ENCODE data around the gene SEC14L5. TPM values are rescaled to one million over a fixed set of nuclear protein-coding genes. Genes with fewer than 3 reads are reported as not detected.

The SEC14L5 gene
- total RNA-seq, 1 experiment from 2014 or later: not detected

- Histone ChIP-seq H3K9me2 (replicated peaks; ENCODE audit: insufficient read depth, low read length) (no peaks in the 10 kb centered on the region), H3K9me3 (ENCODE audit: low read length) (no peaks in the 10 kb centered on the region), H3K4me2 (ENCODE audit: low read depth, low read length, poor library complexity, severe bottlenecking) (no peak overlapping the region)
These were observed 23.5 kb upstream of the SEC14L5 start for GRCh38 chr16:4934591-4934990.

DNA sequence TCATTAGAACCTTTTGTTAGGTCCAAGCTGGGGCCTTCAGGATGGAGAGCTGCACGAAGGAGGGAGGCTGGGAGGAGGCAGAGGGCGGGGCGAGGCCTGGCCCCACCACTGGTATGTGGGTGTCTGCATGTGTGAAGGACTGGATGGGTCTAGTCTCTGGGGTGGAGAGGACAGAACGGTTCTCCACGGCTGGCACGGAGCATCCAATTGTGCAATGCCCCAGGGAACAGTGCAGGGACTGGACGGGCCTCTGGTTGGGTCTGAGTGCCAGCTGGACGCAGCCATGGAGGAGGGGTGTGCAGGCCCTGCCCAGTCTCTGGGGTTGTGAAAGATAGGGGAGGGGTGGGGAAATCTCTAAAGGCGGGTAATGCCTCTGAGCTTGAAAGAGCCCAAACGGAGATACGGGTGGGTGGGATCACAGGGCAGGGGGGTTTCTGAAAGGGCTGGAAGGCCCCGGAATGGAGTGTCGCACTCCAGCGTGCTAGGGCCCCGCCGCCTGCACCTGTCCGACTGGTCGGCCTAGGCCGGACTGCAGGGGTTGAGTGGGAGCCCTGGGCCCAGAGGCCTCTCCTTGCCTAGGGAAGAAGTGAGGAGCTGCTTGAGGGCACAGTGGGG, 22.8 kb upstream of the SEC14L5 start:
- Histone ChIP-seq H2AFZ (ENCODE audit: low read length) (no peak overlapping the region), H3K4me1 (ENCODE audit: low read length) (no peaks in the 10 kb centered on the region), H3K36me3 (ENCODE audit: insufficient read depth, low read length) (no peaks in the 10 kb centered on the region), H3K9me3 (ENCODE audit: low read length) (no peaks in the 10 kb centered on the region), H3K9me2 (replicated peaks; ENCODE audit: insufficient read depth, low read length) (no peaks in the 10 kb centered on the region), H3K4me2 (ENCODE audit: low read depth, low read length, poor library complexity, severe bottlenecking) (no peak overlapping the region), H3K9ac (ENCODE audit: low read length) (no peak overlapping the region), H3K27me3 (ENCODE audit: low read length) (no peaks in the 10 kb centered on the region), H3K79me2 (ENCODE audit: low read length) (no peaks in the 10 kb centered on the region), H3K27ac (ENCODE audit: low read length) (no peak overlapping the region), H3K4me3 (ENCODE audit: low read length) (no peak overlapping the region), H4K20me1 (ENCODE audit: insufficient read depth, low read depth, low read length) (no peaks in the 10 kb centered on the region)
- no peak for DNase-seq

More at GRCh38 chr16:4934591-4934990, 23.5 kb upstream of the SEC14L5 start:
- no peaks in the 10 kb centered on the region for H4K20me1 ChIP-seq (ENCODE audit: insufficient read depth, low read depth, low read length)
- H3K79me2 ChIP-seq (ENCODE audit: low read length): no peaks in the 10 kb centered on the region
- no peak overlapping the region for H2AFZ ChIP-seq (ENCODE audit: low read length)
- DNase-seq: no peak
- no peak overlapping the region for H3K27ac ChIP-seq (ENCODE audit: low read length)
- H3K4me1 ChIP-seq (ENCODE audit: low read length): no peaks in the 10 kb centered on the region
- no peak overlapping the region for H3K9ac ChIP-seq (ENCODE audit: low read length)
- H3K4me3 ChIP-seq (ENCODE audit: low read length): no peak overlapping the region
- H3K27me3 ChIP-seq (ENCODE audit: low read length): no peaks in the 10 kb centered on the region
- H3K36me3 ChIP-seq (ENCODE audit: insufficient read depth, low read length): no peaks in the 10 kb centered on the region

DNA sequence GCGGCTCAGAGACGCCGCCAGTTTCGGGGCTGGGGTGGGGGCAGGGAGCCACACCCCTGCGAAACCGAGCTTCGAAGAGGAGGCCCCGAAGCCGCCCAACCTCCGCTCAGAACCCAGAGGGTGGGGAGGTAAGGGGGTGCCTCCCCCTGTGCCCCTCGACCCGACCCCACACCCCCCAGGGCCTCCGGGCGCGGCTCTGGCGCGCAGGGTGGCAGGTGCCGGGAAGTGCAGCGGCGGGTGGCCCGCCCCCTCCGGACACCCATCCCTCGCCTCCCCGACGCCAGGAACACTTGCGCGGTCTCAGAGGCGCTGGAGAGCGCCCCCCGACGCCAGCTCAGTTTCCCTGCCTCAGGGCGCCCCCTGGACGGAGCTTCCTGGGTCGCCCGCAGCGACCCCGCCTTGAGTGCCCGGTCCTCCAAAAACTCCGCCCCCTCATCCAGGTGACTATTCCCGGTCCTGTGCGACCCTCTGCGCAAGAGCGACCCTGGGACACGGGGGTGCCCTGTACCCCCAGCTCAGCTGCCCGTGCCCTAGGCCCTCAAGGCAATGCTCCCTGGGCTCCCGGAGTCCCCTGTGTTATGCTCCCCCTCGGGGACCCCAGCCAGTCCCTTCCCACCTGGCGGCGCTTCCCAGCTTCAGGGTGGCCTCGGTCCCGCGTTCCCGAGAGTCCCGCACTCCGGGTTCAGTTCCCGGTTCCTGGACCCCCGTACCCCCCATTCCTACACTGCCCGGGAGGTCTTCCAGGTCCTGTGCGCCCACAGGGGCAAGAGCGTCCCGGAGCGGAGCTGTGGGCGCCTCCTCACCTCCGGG, 21.7 kb upstream of the SEC14L5 start:
- Histone ChIP-seq H2AFZ (ENCODE audit: low read length) (no peak overlapping the region), H3K9ac (ENCODE audit: low read length) (no peak overlapping the region)

DNA sequence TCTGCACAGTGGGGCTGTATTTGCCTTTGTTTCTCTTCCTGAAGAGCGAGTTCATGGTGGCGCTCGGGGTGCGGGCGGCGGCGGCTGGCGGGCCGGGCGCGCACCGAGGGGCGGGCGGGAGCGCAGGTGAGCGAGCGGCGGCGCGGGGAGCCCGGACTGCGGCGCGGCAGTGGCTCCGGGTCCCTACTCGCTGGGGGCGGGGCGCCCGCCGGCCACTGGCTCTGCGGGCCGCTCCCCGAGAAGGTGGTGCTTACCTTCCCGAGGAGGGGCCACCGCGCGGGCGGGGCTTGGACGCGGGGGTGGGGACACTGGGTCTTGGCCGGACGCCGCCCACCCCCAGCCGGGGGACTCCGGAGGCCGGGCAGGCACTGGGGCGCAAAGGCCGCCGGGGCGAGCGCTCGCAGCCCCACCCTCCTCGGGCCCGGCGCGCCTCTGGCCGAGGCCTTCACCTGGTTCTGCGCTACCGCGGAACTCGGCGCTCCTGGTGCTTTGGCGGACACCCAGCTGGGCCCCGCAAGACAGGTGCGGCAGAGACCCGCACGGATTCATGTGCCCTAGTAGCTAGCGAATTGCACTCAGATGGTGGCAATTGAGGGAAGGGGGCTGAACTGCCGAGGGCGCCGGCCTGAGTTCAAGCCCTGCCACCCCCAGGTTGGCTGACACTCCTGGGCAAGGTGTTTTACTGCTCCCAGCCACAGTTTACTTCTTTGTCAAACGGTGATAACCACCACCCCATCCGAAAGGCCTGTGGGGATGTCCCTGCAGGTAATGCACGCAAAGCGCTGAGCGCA, 20.9 kb upstream of the SEC14L5 start, which contains the start of gene PPL:
Gene PPL (minus strand): TSS at position 158 of the 791 bp plus-strand sequence. CDS start 103 bp downstream, at position 55.
- no peaks in the 10 kb centered on the region for H3K4me1 ChIP-seq (ENCODE audit: low read length)
- H3K4me3 ChIP-seq (ENCODE audit: low read length): no peak within 1 kb of the TSS
- H3K9ac ChIP-seq (ENCODE audit: low read length): no peak within 1 kb of the TSS
- H3K79me2 ChIP-seq (ENCODE audit: low read length): no peaks in the 10 kb centered on the region
- no peaks in the 10 kb centered on the region for H3K9me2 ChIP-seq (replicated peaks; ENCODE audit: insufficient read depth, low read length)
- no peak within 1 kb of the TSS for H2AFZ ChIP-seq (ENCODE audit: low read length)
- no peak within 1 kb of the TSS for H3K4me2 ChIP-seq (ENCODE audit: low read depth, low read length, poor library complexity, severe bottlenecking)
- H3K36me3 ChIP-seq (ENCODE audit: insufficient read depth, low read length): no peaks in the 10 kb centered on the region
- no peaks in the 10 kb centered on the region for H3K9me3 ChIP-seq (ENCODE audit: low read length)
- no peak for DNase-seq
- no peaks in the 10 kb centered on the region for H4K20me1 ChIP-seq (ENCODE audit: insufficient read depth, low read depth, low read length)
- H3K27me3 ChIP-seq (ENCODE audit: low read length): no peaks in the 10 kb centered on the region
- H3K27ac ChIP-seq (ENCODE audit: low read length): no peak within 1 kb of the TSS

More for the DNA sequence above, 21.7 kb upstream of the SEC14L5 start:
- Histone ChIP-seq H3K9me3 (ENCODE audit: low read length) (no peaks in the 10 kb centered on the region), H3K79me2 (ENCODE audit: low read length) (no peaks in the 10 kb centered on the region), H3K4me2 (ENCODE audit: low read depth, low read length, poor library complexity, severe bottlenecking) (no peak overlapping the region), H3K4me1 (ENCODE audit: low read length) (no peaks in the 10 kb centered on the region), H3K27ac (ENCODE audit: low read length) (no peak overlapping the region), H3K9me2 (replicated peaks; ENCODE audit: insufficient read depth, low read length) (no peaks in the 10 kb centered on the region), H4K20me1 (ENCODE audit: insufficient read depth, low read depth, low read length) (no peaks in the 10 kb centered on the region), H3K4me3 (ENCODE audit: low read length) (no peak overlapping the region), H3K36me3 (ENCODE audit: insufficient read depth, low read length) (no peaks in the 10 kb centered on the region), H3K27me3 (ENCODE audit: low read length) (no peaks in the 10 kb centered on the region)
- DNase-seq: no peak

GRCh38 chr16:4937782-4938682, 20.1 kb upstream of the SEC14L5 start:
- no peaks in the 10 kb centered on the region for H4K20me1 ChIP-seq (ENCODE audit: insufficient read depth, low read depth, low read length)
- no peak for DNase-seq
- no peaks in the 10 kb centered on the region for H3K36me3 ChIP-seq (ENCODE audit: insufficient read depth, low read length)
- no peaks in the 10 kb centered on the region for H3K4me1 ChIP-seq (ENCODE audit: low read length)
- no peaks in the 10 kb centered on the region for H3K27me3 ChIP-seq (ENCODE audit: low read length)
- no peak overlapping the region for H3K4me2 ChIP-seq (ENCODE audit: low read depth, low read length, poor library complexity, severe bottlenecking)
- H3K27ac ChIP-seq (ENCODE audit: low read length): no peak overlapping the region
- no peaks in the 10 kb centered on the region for H3K79me2 ChIP-seq (ENCODE audit: low read length)
- no peak overlapping the region for H2AFZ ChIP-seq (ENCODE audit: low read length)
- no peaks in the 10 kb centered on the region for H3K9me2 ChIP-seq (replicated peaks; ENCODE audit: insufficient read depth, low read length)
- H3K9ac ChIP-seq (ENCODE audit: low read length): no peak overlapping the region
- H3K9me3 ChIP-seq (ENCODE audit: low read length): no peaks in the 10 kb centered on the region
- H3K4me3 ChIP-seq (ENCODE audit: low read length): no peak overlapping the region

DNA sequence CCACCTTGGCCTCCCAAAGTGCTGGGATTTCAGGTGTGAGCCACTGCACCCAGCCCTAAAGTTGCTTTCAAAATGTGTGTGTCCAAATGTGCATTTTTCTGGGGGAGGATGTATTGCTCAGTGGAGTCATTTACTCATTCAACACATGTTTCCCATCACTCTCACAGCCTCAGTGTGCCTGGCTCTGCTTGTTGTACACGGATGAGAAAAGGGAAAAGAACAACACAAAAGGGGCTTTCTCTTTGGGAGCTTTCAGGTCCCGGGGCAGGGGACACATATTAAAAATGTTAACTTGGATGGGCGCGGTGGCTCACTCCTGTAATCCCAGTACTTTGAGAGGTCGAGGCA, 19.5 kb upstream of the SEC14L5 start:
- DNase-seq: no peak
- no peaks in the 10 kb centered on the region for H3K9me2 ChIP-seq (replicated peaks; ENCODE audit: insufficient read depth, low read length)
- H3K27me3 ChIP-seq (ENCODE audit: low read length): no peaks in the 10 kb centered on the region
- H3K9ac ChIP-seq (ENCODE audit: low read length): no peak overlapping the region
- H3K9me3 ChIP-seq (ENCODE audit: low read length): no peaks in the 10 kb centered on the region
- H3K36me3 ChIP-seq (ENCODE audit: insufficient read depth, low read length): no peaks in the 10 kb centered on the region
- H3K27ac ChIP-seq (ENCODE audit: low read length): no peak overlapping the region
- no peaks in the 10 kb centered on the region for H4K20me1 ChIP-seq (ENCODE audit: insufficient read depth, low read depth, low read length)
- H2AFZ ChIP-seq (ENCODE audit: low read length): no peak overlapping the region
- no peaks in the 10 kb centered on the region for H3K79me2 ChIP-seq (ENCODE audit: low read length)
- H3K4me3 ChIP-seq (ENCODE audit: low read length): no peak overlapping the region
- H3K4me1 ChIP-seq (ENCODE audit: low read length): no peaks in the 10 kb centered on the region
- H3K4me2 ChIP-seq (ENCODE audit: low read depth, low read length, poor library complexity, severe bottlenecking): no peak overlapping the region

DNA sequence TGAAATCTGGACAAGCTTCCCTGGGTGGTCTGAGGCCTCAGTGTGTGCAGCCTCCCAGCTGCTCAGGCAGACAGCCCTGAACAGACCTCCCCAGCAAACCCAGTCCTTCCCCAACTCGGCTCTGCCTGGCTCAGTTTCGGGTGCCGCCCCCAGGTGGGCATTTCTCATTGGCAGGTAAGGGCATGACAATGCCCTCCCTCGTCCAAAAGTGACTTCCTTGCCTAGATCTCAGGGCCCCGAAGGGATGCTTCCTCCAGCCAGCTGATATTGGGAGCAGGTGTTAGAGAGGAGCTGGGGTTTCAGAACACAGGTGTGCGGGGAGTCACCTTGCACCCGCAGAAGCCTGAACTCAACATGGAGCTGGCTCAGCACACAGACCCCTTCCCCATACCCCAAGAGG, 17.4 kb upstream of the SEC14L5 start:
- Histone ChIP-seq H3K9me3 (ENCODE audit: low read length) (no peaks in the 10 kb centered on the region), H4K20me1 (ENCODE audit: insufficient read depth, low read depth, low read length) (no peaks in the 10 kb centered on the region), H3K79me2 (ENCODE audit: low read length) (no peaks in the 10 kb centered on the region), H3K4me2 (ENCODE audit: low read depth, low read length, poor library complexity, severe bottlenecking) (no peak overlapping the region), H3K27me3 (ENCODE audit: low read length) (no peaks in the 10 kb centered on the region), H3K4me1 (ENCODE audit: low read length) (no peaks in the 10 kb centered on the region), H3K4me3 (ENCODE audit: low read length) (no peak overlapping the region), H3K36me3 (ENCODE audit: insufficient read depth, low read length) (no peaks in the 10 kb centered on the region), H3K27ac (ENCODE audit: low read length) (no peak overlapping the region), H3K9ac (ENCODE audit: low read length) (no peak overlapping the region), H3K9me2 (replicated peaks; ENCODE audit: insufficient read depth, low read length) (no peaks in the 10 kb centered on the region), H2AFZ (ENCODE audit: low read length) (no peak overlapping the region)
- no peak for DNase-seq

All from Karpas-422 (cell line).